OCI-LY1 (cell line): ENCODE results near the gene CPNE7.

ENCODE experiments used
- H2AFZ ChIP-seq: fragments of 200-600 bp; sonication (generic), shearing (Covaris generic); 2 replicates; pipeline ENCODE4 v1.6.0; 2014; ENCODE audit warnings: antibody characterized with exemption, mild to moderate bottlenecking, low read length
- H3F3A ChIP-seq: fragments of 200-600 bp; sonication (generic), shearing (Covaris generic); 2 replicates; pipeline ENCODE4 v1.6.0; 2014; ENCODE audit warnings: mild to moderate bottlenecking, antibody characterized with exemption, low read length, moderate library complexity; ENCODE audit not compliant: insufficient read depth
- H3K27ac ChIP-seq: fragments of 200-600 bp; sonication (generic); 2 replicates; pipeline ENCODE4 v1.5.1; 2014; ENCODE audit warnings: low read length, mixed run types, mild to moderate bottlenecking, low read depth; ENCODE audit not compliant: poor library complexity, severe bottlenecking
- H3K27me3 ChIP-seq: fragments of 200-600 bp; sonication (generic); 2 replicates; pipeline ENCODE4 v1.6.0; 2014; ENCODE audit warnings: antibody characterized with exemption, mild to moderate bottlenecking, low read length, moderate library complexity; ENCODE audit not compliant: insufficient read depth
- H3K36me3 ChIP-seq: fragments of 200-600 bp; sonication (generic); 2 replicates; pipeline ENCODE4 v1.6.1; 2014; ENCODE audit warnings: mild to moderate bottlenecking, antibody characterized with exemption, low read length, moderate library complexity, mixed read lengths; ENCODE audit not compliant: insufficient read depth
- H3K4me1 ChIP-seq: fragments of 200-600 bp; sonication (generic); 2 replicates; pipeline ENCODE4 v1.5.1; 2014; ENCODE audit warnings: mild to moderate bottlenecking, low read length, moderate library complexity; ENCODE audit not compliant: insufficient read depth, severe bottlenecking
- H3K4me2 ChIP-seq: fragments of 200-600 bp; sonication (generic), shearing (Covaris generic); 2 replicates; pipeline ENCODE4 v1.6.1; 2014; ENCODE audit warnings: low read length
- H3K4me3 ChIP-seq: fragments of 200-600 bp; sonication (generic); 2 replicates; pipeline ENCODE4 v1.5.1; 2014; ENCODE audit warnings: low read length, low read depth, mild to moderate bottlenecking, mixed read lengths; ENCODE audit not compliant: poor library complexity, severe bottlenecking
- H3K79me2 ChIP-seq: fragments of 200-600 bp; shearing (Covaris generic); 2 replicates; pipeline ENCODE4 v1.6.1; 2016; ENCODE audit warnings: mixed run types, low read length, mixed read lengths; ENCODE audit not compliant: insufficient read depth
- H3K9ac ChIP-seq: fragments of 200-600 bp; sonication (generic), shearing (Covaris generic); 2 replicates; pipeline ENCODE4 v1.6.1; 2014; ENCODE audit warnings: mild to moderate bottlenecking, low read length, mixed read lengths
- H3K9me2 ChIP-seq: fragments of 200-600 bp; sonication (generic), shearing (Covaris generic); 2 replicates; pipeline ENCODE4 v1.6.1; 2014; ENCODE audit warnings: low read depth, mild to moderate bottlenecking, low read length, mixed read lengths
- H3K9me3 ChIP-seq: fragments of 200-600 bp; shearing (Covaris generic); 2 replicates; pipeline ENCODE4 v1.6.1; 2014; ENCODE audit warnings: low read length, mixed read lengths
- H4K20me1 ChIP-seq: fragments of 200-600 bp; sonication (generic), shearing (Covaris generic); 2 replicates; pipeline ENCODE4 v1.6.0; 2016; ENCODE audit warnings: mild to moderate bottlenecking, low read length; ENCODE audit not compliant: insufficient read depth
- CTCF ChIP-seq: fragments of 200-600 bp; sonication (generic), shearing (Covaris generic); IDR thresholded peaks from 2 replicates; pipeline ENCODE4 v1.5.1; 2017; ENCODE audit warnings: mild to moderate bottlenecking, antibody characterized with exemption, low read length, moderate library complexity, mixed read lengths
- EZH2 ChIP-seq: fragments of 200-600 bp; sonication (generic), shearing (Covaris generic); IDR thresholded peaks from 2 replicates; pipeline ENCODE4 v1.8.0; 2017; ENCODE audit warnings: borderline replicate concordance, mixed run types, mild to moderate bottlenecking, antibody characterized with exemption, low read length, moderate library complexity, mixed read lengths

The CPNE7 gene

DNA sequence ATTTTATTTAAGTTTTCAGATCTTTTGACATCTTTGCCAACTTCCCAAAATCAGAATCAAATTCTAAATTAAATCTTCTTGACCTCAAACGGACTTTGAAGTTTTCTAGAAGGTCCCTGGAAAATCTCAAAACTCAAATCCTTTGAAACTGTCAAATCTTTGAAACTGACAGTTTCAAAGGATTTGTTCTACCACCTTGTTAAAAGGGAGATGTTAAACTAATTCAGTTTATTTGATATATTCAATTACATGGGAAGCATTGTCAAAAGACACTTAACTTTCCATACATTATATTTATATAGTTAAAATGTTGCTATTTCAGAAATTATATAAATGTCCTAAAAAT is 34.5 kb downstream of the CPNE7 start:
- Histone ChIP-seq H2AFZ (no peak overlapping the region), H3K4me3 (no peak overlapping the region), H3F3A (no peaks in the 10 kb centered on the region), H3K9me2 (no peaks in the 10 kb centered on the region), H3K79me2 (no peaks in the 10 kb centered on the region), H3K9ac (no peak overlapping the region), H4K20me1 (no peaks in the 10 kb centered on the region), H3K4me2 (no peak overlapping the region), H3K27ac (no peak overlapping the region), H3K27me3 (peaks cover 8% of the 10 kb centered on the region; the same call in 1 of the 2 replicates), H3K36me3 (no peaks in the 10 kb centered on the region), H3K9me3 (no peaks in the 10 kb centered on the region), H3K4me1 (peaks cover 9% of the 10 kb centered on the region)
- TF ChIP-seq EZH2, result no peak
- TF ChIP-seq CTCF, result no peak

DNA sequence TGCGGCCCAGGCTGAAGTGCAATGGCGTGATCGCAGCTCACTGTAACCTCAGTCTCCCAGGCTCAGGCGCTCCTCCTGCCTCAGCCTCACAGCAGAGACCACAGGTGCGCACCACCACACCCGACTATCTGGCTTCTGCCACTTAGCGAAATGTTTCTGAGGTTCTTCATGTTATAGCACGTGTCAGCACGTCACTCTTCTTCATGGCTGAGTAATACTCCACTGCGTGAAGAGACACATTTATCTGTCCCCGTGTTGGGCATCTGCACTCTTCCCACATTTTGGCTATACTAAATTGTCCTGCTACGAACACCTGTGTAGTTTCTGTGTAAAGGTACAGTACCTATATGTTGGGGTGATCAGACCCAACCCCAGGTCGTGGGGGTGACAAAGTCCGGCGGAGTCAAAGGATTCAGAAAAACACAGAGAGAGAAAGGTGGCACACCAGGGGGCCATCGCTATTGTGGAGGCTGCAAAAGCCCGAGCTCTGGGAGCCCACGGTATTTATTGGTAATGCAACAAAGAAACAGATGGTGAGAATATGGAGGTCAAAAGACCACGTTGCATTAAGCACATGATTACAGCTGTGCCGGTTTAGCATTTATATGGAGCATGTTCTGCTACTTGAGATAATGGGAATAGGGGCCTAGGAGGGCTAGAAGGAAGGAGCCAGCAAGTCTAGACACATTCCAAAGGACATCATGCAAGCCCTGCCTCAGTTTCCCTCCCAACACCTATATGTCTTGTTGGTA is 37.0 kb downstream of the CPNE7 start:
- Histone ChIP-seq H3K79me2 (no peaks in the 10 kb centered on the region), H3K4me1 (peaks cover 12% of the 10 kb centered on the region), H3K9ac (no peak overlapping the region), H3F3A (no peaks in the 10 kb centered on the region), H3K4me2 (no peak overlapping the region), H3K27ac (no peak overlapping the region), H3K36me3 (no peaks in the 10 kb centered on the region), H3K9me2 (no peaks in the 10 kb centered on the region), H2AFZ (no peak overlapping the region), H4K20me1 (no peaks in the 10 kb centered on the region), H3K4me3 (no peak overlapping the region), H3K9me3 (no peaks in the 10 kb centered on the region), H3K27me3 (peaks cover 8% of the 10 kb centered on the region; the same call in 1 of the 2 replicates)
- TF ChIP-seq CTCF, result no peak
- no peak for TF ChIP-seq EZH2

DNA sequence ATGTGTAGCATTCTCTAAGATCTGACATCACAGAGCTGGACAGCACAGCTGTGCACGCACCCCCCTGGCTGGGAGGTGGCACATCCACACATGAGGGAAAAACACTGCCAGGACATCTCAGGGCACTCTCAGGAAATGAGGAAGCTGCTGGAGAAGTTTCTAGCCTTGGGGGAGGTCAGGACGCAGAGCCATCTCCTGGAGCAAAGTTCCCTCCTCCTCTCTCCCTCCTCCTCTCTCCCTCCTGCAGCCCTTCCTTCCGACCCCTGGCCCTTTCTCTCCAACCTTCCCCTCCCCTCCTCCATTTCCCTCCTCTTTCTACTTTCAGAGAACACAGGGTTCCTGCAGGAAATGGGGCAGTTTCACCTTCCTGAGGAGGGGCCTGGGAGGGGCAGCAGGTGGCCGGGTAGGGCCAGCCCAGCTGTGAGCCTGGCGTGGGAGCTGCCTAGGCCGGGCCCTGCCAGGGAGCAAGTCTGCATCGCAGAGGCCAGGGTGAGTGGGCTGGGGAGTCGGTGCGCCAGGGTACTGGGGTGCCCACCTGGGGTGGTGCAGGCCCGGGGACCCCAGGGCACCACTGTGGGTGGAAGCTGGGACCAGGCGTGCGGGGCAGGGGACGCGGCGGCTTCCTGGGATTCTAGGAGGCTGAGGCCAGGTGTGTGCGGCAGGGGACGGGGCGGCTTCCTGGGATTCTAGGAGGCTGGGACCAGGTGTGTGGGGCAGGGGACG is 37.8 kb downstream of the CPNE7 start, which contains the start of gene DPEP1:
DPEP1 (plus strand) TSS at position 412 of the 723 bp plus-strand sequence. CDS start 16,769 bp downstream, outside the sequence.
- H3K9me2 ChIP-seq, result no peaks in the 10 kb centered on the region
- H3K27ac ChIP-seq, result no peak within 1 kb of the TSS
- H3K4me1 ChIP-seq, result peaks cover 7% of the 10 kb centered on the region
- H4K20me1 ChIP-seq, result no peaks in the 10 kb centered on the region
- H3K27me3 ChIP-seq, result peaks cover 4% of the 10 kb centered on the region; the same call in 1 of the 2 replicates
- H2AFZ ChIP-seq, result no peak within 1 kb of the TSS
- H3K4me3 ChIP-seq, result no peak within 1 kb of the TSS
- TF ChIP-seq CTCF, result no peak
- TF ChIP-seq EZH2, result no peak
- H3K79me2 ChIP-seq, result no peaks in the 10 kb centered on the region
- no peak within 1 kb of the TSS for H3K9ac ChIP-seq
- no peaks in the 10 kb centered on the region for H3K9me3 ChIP-seq
- H3K4me2 ChIP-seq, result no peak within 1 kb of the TSS
- no peaks in the 10 kb centered on the region for H3F3A ChIP-seq
- no peaks in the 10 kb centered on the region for H3K36me3 ChIP-seq
